NT2/D1 (cell line): ENCODE results near the gene SPATA31D1.

Experiments
- DNase-seq: peaks from one replicate; pipeline ENCODE4 v3.0.0-alpha.2; 2011; ENCODE audit warnings: low read depth, low spot score
- H3K27me3 ChIP-seq: 2 replicates; pipeline ENCODE4 v1.6.0; 2011; ENCODE audit warnings: mild to moderate bottlenecking; ENCODE audit not compliant: insufficient read length, insufficient read depth
- H3K36me3 ChIP-seq: 2 replicates; pipeline ENCODE4 v1.6.1; 2011; ENCODE audit warnings: mild to moderate bottlenecking, low read length, mixed read lengths; ENCODE audit not compliant: insufficient read depth, insufficient read length
- H3K4me1 ChIP-seq: 2 replicates; pipeline ENCODE4 v1.5.1; 2011; ENCODE audit not compliant: insufficient read depth, insufficient read length
- H3K4me3 ChIP-seq: 2 replicates; pipeline ENCODE4 v1.5.1; 2011; ENCODE audit warnings: low read depth; ENCODE audit not compliant: insufficient read length
- H3K9ac ChIP-seq: 2 replicates; pipeline ENCODE4 v1.6.0; 2011; ENCODE audit warnings: low read depth; ENCODE audit not compliant: insufficient read length
- H3K9me3 ChIP-seq: 2 replicates; pipeline ENCODE4 v1.5.1; 2011; ENCODE audit warnings: mild to moderate bottlenecking, low read length; ENCODE audit not compliant: insufficient read depth
- SUZ12 ChIP-seq: IDR thresholded peaks from 2 replicates; pipeline ENCODE4 v1.6.1; 2011; ENCODE audit not compliant: insufficient read length, insufficient read depth; ENCODE audit errors: extremely low read depth
- YY1 ChIP-seq: IDR thresholded peaks from 2 replicates; pipeline ENCODE4 v1.6.1; 2011; ENCODE audit not compliant: insufficient read length, insufficient read depth
- ZNF274 ChIP-seq: IDR thresholded peaks from 2 replicates; pipeline ENCODE4 v1.6.1; 2011; ENCODE audit warnings: mild to moderate bottlenecking, low read depth, low read length

SPATA31D1 gene

DNA sequence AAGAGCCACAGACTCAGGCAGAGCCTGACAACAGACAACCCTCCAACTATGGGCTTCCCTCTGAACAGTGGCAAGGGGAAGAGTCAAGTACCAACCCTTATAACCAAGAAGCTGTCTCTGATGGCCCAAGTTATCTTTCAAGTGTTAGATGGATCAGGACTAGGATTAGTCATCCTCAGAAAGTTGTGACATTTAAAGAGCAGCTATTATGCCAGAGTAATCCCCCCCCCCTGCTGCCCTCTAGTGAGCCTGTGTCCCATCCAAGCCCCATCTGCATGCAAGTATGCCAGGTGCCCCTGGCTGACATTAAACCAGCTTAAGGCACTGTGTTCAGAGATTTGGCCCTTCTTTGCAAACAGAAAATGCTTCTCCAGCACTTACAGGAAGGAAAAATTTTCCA, 16.8 kb upstream of the SPATA31D1 start:
- Histone ChIP-seq H3K36me3 (no peaks in the 10 kb centered on the region), H3K4me1 (no peaks in the 10 kb centered on the region), H3K4me3 (no peak overlapping the region), H3K9ac (no peak overlapping the region), H3K9me3 (peaks cover 6% of the 10 kb centered on the region; the same call in 1 of the 2 replicates), H3K27me3 (no peaks in the 10 kb centered on the region)
- TF ChIP-seq ZNF274, result no peak
- no peak for TF ChIP-seq YY1
- TF ChIP-seq SUZ12, result no peak
- no peak for DNase-seq

- DNase-seq, result no peak
- Histone ChIP-seq H3K9me3 (peaks cover 6% of the 10 kb centered on the region; the same call in 1 of the 2 replicates), H3K9ac (no peak overlapping the region), H3K4me1 (no peaks in the 10 kb centered on the region), H3K27me3 (no peaks in the 10 kb centered on the region), H3K4me3 (no peak overlapping the region), H3K36me3 (no peaks in the 10 kb centered on the region)
- TF ChIP-seq ZNF274, result no peak
- TF ChIP-seq SUZ12, result no peak
- no peak for TF ChIP-seq YY1
These were observed 13.8 kb upstream of the SPATA31D1 start for GRCh38 chr9:81974764-81975163.

DNA sequence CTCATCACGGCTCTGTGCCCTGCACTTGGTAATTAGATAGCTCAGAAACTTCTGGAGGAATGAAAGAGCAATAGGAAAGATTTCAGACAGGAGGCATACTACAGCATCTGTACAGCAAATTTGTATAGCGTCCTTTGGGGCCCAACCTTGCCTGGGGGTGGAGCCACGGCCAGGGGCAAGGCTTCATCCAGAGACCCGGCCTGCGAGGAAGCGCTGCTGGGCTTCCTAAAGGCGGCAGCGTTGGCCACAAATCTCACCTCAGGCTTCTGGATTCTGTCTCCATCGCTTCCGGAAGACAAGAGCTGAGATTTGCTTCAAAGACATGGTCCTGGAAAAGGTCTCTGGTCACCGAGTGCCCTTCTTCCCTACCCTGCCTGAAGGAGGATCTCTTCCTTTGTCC, 12.2 kb upstream of the SPATA31D1 start:
- TF ChIP-seq SUZ12, result no peak
- TF ChIP-seq YY1, result no peak
- TF ChIP-seq ZNF274, result no peak
- no peaks in the 10 kb centered on the region for H3K4me1 ChIP-seq
- no peaks in the 10 kb centered on the region for H3K36me3 ChIP-seq
- no peaks in the 10 kb centered on the region for H3K27me3 ChIP-seq
- no peak overlapping the region for H3K9ac ChIP-seq
- H3K9me3 ChIP-seq, result no peaks in the 10 kb centered on the region
- DNase-seq, result no peak
- no peak overlapping the region for H3K4me3 ChIP-seq

DNA sequence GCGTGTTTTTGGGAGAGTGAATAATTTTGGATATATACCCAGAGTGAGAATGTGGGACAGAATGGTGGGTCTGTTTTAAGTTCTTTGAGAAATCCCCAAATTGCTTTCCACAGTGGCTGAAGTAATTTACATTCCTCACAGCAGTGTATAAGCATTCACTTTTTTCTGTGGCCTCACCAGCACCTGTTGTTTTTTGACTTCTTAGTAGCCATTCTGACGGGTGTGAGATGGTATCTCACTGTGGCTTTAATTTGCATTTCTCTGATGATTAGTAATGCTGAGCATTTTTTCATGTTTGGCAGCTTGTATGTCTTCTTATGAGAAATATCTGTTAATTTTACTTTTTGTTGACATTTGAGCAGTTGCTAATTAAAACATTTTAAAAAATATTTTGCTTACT, 9.4 kb upstream of the SPATA31D1 start:
- Histone ChIP-seq H3K27me3 (no peaks in the 10 kb centered on the region), H3K36me3 (no peaks in the 10 kb centered on the region), H3K9ac (no peak overlapping the region), H3K4me3 (no peak overlapping the region), H3K9me3 (no peaks in the 10 kb centered on the region), H3K4me1 (no peaks in the 10 kb centered on the region)
- no peak for DNase-seq
- TF ChIP-seq YY1 (no peak), SUZ12 (no peak), ZNF274 (no peak)

DNA sequence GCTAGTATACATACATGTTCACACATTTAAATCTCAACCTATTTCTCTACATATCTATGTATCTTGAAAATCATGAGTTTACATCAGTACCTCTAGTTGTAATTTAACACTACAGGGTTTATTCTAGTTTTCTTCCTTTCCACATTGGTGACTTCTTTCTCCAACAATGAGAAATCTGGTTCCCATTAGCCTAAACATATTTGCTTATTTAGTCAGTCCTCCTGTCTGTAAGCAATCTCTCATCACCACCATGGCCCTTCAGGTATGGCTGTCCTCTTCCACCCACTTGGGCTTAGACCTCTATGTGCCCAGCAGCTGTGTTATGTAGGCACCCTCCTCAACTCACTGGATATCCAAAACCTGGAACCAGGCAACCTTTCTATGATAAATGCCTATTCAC, 8.0 kb upstream of the SPATA31D1 start:
- no peaks in the 10 kb centered on the region for H3K9me3 ChIP-seq
- H3K9ac ChIP-seq, result no peak overlapping the region
- no peaks in the 10 kb centered on the region for H3K36me3 ChIP-seq
- DNase-seq, result no peak
- no peaks in the 10 kb centered on the region for H3K27me3 ChIP-seq
- no peaks in the 10 kb centered on the region for H3K4me1 ChIP-seq
- no peak overlapping the region for H3K4me3 ChIP-seq
- TF ChIP-seq YY1 (no peak), ZNF274 (no peak)

GRCh38 chr9:81981883-81982282, 6.7 kb upstream of the SPATA31D1 start:
- Histone ChIP-seq H3K36me3 (no peaks in the 10 kb centered on the region), H3K27me3 (no peaks in the 10 kb centered on the region), H3K9me3 (no peaks in the 10 kb centered on the region), H3K4me3 (no peak overlapping the region), H3K9ac (no peak overlapping the region), H3K4me1 (no peaks in the 10 kb centered on the region)
- no peak for DNase-seq
- TF ChIP-seq ZNF274, result no peak
- no peak for TF ChIP-seq YY1
- TF ChIP-seq SUZ12, result no peak

GRCh38 chr9:81984928-81985327, 3.6 kb upstream of the SPATA31D1 start:
- no peak for DNase-seq
- no peak overlapping the region for H3K9ac ChIP-seq
- H3K4me3 ChIP-seq, result no peak overlapping the region

DNA sequence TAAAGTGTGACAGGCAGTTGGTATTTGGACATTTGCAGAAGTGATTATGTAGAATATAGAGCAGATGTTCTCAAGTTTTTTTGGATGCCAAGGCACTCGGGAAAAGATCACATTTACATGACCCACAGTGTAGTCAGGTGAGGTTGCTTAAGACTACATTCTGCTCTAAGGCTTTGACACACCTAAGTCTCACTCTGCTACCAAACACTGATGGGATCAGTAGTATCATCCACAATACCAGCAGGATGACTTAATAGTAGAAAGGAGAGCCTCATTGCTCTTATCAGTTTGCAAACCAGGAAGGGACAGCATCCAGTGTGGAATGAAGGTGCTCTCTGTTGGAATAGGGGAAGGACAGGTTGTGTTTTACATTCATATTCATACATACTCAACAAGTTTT, 2.5 kb upstream of the SPATA31D1 start:
- DNase-seq, result no peak
- TF ChIP-seq ZNF274 (no peak), SUZ12 (no peak), YY1 (no peak)

More at GRCh38 chr9:81984928-81985327, 3.6 kb upstream of the SPATA31D1 start:
- H3K27me3 ChIP-seq, result no peaks in the 10 kb centered on the region
- H3K4me1 ChIP-seq, result no peaks in the 10 kb centered on the region
- no peaks in the 10 kb centered on the region for H3K9me3 ChIP-seq
- TF ChIP-seq ZNF274 (no peak), YY1 (no peak), SUZ12 (no peak)
- no peaks in the 10 kb centered on the region for H3K36me3 ChIP-seq

More for the DNA sequence above, 2.5 kb upstream of the SPATA31D1 start:
- Histone ChIP-seq H3K9me3 (no peaks in the 10 kb centered on the region), H3K4me1 (no peaks in the 10 kb centered on the region), H3K36me3 (no peaks in the 10 kb centered on the region), H3K27me3 (no peaks in the 10 kb centered on the region), H3K9ac (no peak overlapping the region), H3K4me3 (no peak overlapping the region)
